Body of pancreas (tissue), 4 donors: ENCODE measurements around the gene FOXP1. TPM values are rescaled to one million over a fixed set of nuclear protein-coding genes. Genes with fewer than 3 reads are reported as not detected.
A peak's percentile ranks its signal among the peaks of the same experiment; 100 is the strongest.

Experiments
- ATAC-seq: fragments of 150-250 bp; one replicate; pipeline ENCODE4 v1.9.1; 2016
- DNase-seq, 4 donors: peaks; one replicate each; pipeline ENCODE4 v3.0.0-alpha.2; 2019
- H3K27ac ChIP-seq, 4 donors: fragments of 200-600 bp; sonication (generic); 1 replicate in 3 of 4; 2 replicates in 1 of 4; pipeline versions ENCODE4 v1.5.1 to v1.6.1; 2016 to 2019; ENCODE audit warnings: mild to moderate bottlenecking in 1 of 4, mixed read lengths in 1 of 4, moderate library complexity in 1 of 4
- H3K27me3 ChIP-seq, 2 donors: fragments of 200-600 bp; sonication (generic); one replicate each; pipeline ENCODE4 v1.6.0; 2016; ENCODE audit warnings: mild to moderate bottlenecking in 1 of 2
- H3K36me3 ChIP-seq, 2 donors: fragments of 200-600 bp; sonication (generic); replicated peaks in 1 of 2; 2 replicates each; pipeline ENCODE4 v1.5.1; 2016; ENCODE audit warnings: low read depth in 2 of 2; ENCODE audit not compliant: insufficient read depth in 1 of 2
- H3K4me1 ChIP-seq: fragments of 200-600 bp; sonication (generic); one replicate; pipeline ENCODE4 v1.6.0; 2016
- H3K4me3 ChIP-seq, 2 donors: fragments of 200-600 bp; sonication (generic); 1 replicate in 1 of 2; 2 replicates in 1 of 2; pipeline ENCODE4 v1.5.1; 2016 to 2019
- H3K9me3 ChIP-seq, 3 donors: fragments of 200-600 bp; sonication (generic); 1 replicate in 2 of 3; 2 replicates in 1 of 3; pipeline ENCODE4 v1.5.1; 2016
- POLR2A ChIP-seq, 3 donors: fragments of 450-650 bp; IDR thresholded peaks; one replicate each; pipeline ENCODE4 v1.6.1; 2016; ENCODE audit warnings: antibody characterized with exemption in 3 of 3, mild to moderate bottlenecking in 2 of 3
- WGBS, 2 donors: methylation state at CpG; one replicate each; pipeline ENCODE4 v1.1.5; 2017; 5-methylcytosine and 5-hydroxymethylcytosine counted together
- intact Hi-C: fragments of 100-400 bp; cut with DNase I; formaldehyde crosslinking; loops from one replicate; pipeline ENCODE4 v1.15.1; 2023
- total RNA-seq, 2 donors: library from RNA; depleted of rRNA; stranded (reverse); fragments of >200 nt; gene quantifications; one replicate each; pipeline ENCODE4 v1.1.0, GENCODE V29; 2016
- TF ChIP-seq, protein P1 (sequence below), 7 experiments: fragments of 450-650 bp in 4 of 7; fragments of 200-600 bp in 3 of 7; sonication (generic) in 3 of 7; IDR thresholded peaks; one replicate each; pipeline ENCODE4 v1.5.1; 2016 to 2019; ENCODE audit warnings: antibody characterized with exemption in 7 of 7

The FOXP1 gene
- total RNA-seq, 2 donors from 2014 or later, result 85.7 to 86.1 TPM

DNA sequence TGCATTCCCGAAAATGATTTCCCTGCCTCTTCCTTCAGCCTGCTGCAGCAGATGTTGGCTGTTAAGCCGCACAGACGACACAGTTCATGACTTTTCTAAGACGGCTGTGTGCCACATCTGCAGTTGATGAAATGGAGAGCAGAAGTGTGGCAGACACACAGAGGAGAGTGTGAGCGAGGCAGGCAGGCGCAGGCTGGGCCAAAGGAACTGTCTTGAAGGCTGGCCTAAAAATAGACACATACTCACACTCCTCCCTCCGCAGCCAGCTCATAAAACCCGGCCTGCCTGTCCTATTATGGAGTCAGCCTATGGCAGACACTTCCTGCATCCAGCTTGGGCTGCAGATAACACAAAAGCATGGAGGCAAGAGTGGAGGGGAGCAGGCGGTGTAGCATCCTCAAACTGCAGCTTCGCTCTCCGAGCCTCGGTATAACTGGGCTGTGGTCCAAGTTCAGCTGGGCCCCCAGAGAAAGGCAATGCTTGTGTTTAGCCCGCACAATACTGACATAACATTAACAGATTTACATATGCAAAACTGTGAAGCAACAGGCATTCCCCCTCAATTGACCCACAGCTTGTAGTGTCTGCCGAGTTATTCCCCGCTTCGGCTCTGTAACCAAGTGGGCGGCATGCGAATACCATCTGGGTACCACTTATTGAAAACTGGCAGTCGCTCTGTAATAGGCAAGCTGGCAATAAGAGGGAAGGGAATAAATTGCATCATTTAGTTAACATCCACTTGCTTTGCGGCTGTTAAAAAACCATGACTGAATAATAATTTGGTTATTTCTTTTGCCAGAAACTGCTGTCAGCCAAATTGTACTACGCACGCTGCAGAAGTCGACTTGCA is 40.8 kb downstream of the FOXP1 start:
- no peaks in the 10 kb centered on the region for H3K9me3 ChIP-seq
- intact Hi-C loops, result no loop called here
- DNase-seq (peak; percentile 20 to 76 (median 33)), ATAC-seq (no peak)
- WGBS, 2 donors, result 73 to 88% methylated on average over 23 of the region's 23 CpGs
- peak overlapping the region in 1 of 4 donors; percentile 20 for H3K27ac ChIP-seq
- peaks cover 6% of the 10 kb centered on the region for H3K4me1 ChIP-seq
- H3K4me3 ChIP-seq, result no peak overlapping the region
- H3K27me3 ChIP-seq, result no peaks in the 10 kb centered on the region
- TF ChIP-seq POLR2A (IDR thresholded peaks at IDR 0.05), result peak in 1 of 3 donors; percentile 20
- TF ChIP-seq, protein P1, sequence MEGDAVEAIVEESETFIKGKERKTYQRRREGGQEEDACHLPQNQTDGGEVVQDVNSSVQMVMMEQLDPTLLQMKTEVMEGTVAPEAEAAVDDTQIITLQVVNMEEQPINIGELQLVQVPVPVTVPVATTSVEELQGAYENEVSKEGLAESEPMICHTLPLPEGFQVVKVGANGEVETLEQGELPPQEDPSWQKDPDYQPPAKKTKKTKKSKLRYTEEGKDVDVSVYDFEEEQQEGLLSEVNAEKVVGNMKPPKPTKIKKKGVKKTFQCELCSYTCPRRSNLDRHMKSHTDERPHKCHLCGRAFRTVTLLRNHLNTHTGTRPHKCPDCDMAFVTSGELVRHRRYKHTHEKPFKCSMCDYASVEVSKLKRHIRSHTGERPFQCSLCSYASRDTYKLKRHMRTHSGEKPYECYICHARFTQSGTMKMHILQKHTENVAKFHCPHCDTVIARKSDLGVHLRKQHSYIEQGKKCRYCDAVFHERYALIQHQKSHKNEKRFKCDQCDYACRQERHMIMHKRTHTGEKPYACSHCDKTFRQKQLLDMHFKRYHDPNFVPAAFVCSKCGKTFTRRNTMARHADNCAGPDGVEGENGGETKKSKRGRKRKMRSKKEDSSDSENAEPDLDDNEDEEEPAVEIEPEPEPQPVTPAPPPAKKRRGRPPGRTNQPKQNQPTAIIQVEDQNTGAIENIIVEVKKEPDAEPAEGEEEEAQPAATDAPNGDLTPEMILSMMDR (IDR thresholded peaks at IDR 0.05), result no peak
- H3K36me3 ChIP-seq, result no peaks in the 10 kb centered on the region

DNA sequence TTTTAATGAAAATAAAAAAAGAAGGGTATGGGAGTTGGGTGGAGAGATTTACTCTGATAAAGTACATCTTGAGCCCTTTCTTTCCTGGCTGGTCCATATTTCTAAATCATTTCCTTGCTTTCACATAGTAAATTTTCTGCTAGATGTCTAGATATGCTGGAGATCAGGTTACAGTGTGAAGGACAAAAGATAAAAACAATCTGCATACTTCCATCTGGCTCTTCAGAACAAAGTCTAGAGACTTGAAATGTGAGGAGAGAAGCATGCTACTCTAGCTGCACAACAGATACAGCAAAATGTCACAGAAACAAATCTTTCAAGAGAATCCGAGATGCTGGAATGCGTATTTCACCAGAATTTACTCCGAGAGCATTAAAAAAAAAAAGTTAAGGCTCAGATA is 42.2 kb downstream of the FOXP1 start:
- ATAC-seq (no peak), DNase-seq (no peak)
- no peak overlapping the region for H3K27ac ChIP-seq
- no peaks in the 10 kb centered on the region for H3K27me3 ChIP-seq
- no peak for TF ChIP-seq POLR2A (IDR thresholded peaks at IDR 0.05)
- TF ChIP-seq, protein P1 (IDR thresholded peaks at IDR 0.05), result no peak
- H3K4me1 ChIP-seq, result peaks cover 6% of the 10 kb centered on the region
- WGBS, 2 donors, result 74 to 92% methylated on average over 3 of the region's 3 CpGs
- no peaks in the 10 kb centered on the region for H3K36me3 ChIP-seq
- no peaks in the 10 kb centered on the region for H3K9me3 ChIP-seq
- intact Hi-C loops, result no loop called here
- no peak overlapping the region for H3K4me3 ChIP-seq

DNA sequence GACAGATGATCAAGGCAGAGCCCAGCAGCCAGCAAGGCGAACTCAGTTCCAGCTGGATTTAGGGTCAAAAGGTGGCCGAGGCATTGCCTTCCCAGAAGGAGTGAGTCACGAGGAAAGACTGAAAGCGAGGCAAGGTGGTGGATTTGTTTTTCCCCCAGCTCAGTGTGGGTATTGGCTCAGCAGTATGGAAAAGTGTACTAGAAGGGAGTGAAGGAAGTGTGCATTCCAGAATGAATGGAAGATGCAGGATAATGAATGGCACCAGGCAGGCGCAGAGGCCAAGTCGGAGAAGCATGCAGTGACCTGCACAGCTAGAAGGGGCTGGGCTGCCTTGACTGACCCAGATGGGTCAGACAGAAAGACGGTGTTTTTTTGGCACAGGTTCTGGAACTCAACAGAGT is 46.3 kb downstream of the FOXP1 start:
- Histone ChIP-seq H3K9me3 (no peaks in the 10 kb centered on the region), H3K27ac (no peak overlapping the region), H3K4me3 (no peak overlapping the region), H3K36me3 (no peaks in the 10 kb centered on the region), H3K27me3 (no peaks in the 10 kb centered on the region), H3K4me1 (peaks cover 6% of the 10 kb centered on the region)
- ATAC-seq (no peak), DNase-seq (no peak)
- TF ChIP-seq, protein P1 (IDR thresholded peaks at IDR 0.05), result no peak
- no peak for TF ChIP-seq POLR2A (IDR thresholded peaks at IDR 0.05)
- 90 to 92% methylated on average over 7 of the region's 7 CpGs for WGBS, 2 donors
- intact Hi-C loops, result no loop called here

DNA sequence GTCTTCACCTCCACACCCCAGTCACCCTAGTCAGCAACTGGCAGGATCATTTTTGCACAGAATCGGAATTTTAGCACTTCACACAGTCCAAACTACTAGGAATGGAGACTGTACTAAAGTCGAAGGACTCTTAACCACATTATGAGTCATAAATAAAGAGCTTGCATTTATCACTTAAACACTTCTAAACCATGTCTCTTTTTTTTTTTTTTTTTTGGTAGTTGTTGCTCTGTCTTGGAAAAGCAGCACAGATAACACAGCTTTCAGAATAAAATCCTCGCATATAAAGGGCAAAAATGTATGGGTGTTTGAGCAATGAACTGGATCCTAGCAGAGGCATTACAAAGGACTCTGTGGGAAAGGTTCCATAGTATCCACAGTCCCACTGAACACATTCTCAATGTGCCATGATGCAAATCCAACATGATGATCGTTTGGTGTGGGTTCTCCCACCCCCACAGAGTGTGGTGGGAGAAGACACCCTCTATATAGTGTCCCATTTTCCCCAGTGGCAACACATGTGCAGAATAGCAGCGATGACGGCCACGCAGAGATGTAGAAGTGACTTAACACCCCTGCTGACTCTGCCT is 47.1 kb downstream of the FOXP1 start:
- Histone ChIP-seq H3K36me3 (no peaks in the 10 kb centered on the region), H3K9me3 (no peaks in the 10 kb centered on the region), H3K27me3 (no peaks in the 10 kb centered on the region), H3K27ac (no peak overlapping the region), H3K4me3 (no peak overlapping the region), H3K4me1 (peaks cover 4% of the 10 kb centered on the region)
- intact Hi-C loops, result no loop called here
- no peak for DNase-seq
- WGBS, 2 donors, result 87 to 88% methylated on average over 7 of the region's 7 CpGs
- no peak for ATAC-seq
- TF ChIP-seq, protein P1 (IDR thresholded peaks at IDR 0.05), result no peak
- no peak for TF ChIP-seq POLR2A (IDR thresholded peaks at IDR 0.05)
